ENCODE measurements around the gene DEPDC7.

The DEPDC7 gene

GRCh38 chr11:33017965-33018364 is 2.3 kb downstream of the DEPDC7 start:
- in situ Hi-C loops (cut with MboI; ENCODE audit: low sequenced_read_pairs, unreplicated experiment): no loop called here
- DNase-seq (ENCODE audit: low spot score): no peak
- TF ChIP-seq, protein P1, sequence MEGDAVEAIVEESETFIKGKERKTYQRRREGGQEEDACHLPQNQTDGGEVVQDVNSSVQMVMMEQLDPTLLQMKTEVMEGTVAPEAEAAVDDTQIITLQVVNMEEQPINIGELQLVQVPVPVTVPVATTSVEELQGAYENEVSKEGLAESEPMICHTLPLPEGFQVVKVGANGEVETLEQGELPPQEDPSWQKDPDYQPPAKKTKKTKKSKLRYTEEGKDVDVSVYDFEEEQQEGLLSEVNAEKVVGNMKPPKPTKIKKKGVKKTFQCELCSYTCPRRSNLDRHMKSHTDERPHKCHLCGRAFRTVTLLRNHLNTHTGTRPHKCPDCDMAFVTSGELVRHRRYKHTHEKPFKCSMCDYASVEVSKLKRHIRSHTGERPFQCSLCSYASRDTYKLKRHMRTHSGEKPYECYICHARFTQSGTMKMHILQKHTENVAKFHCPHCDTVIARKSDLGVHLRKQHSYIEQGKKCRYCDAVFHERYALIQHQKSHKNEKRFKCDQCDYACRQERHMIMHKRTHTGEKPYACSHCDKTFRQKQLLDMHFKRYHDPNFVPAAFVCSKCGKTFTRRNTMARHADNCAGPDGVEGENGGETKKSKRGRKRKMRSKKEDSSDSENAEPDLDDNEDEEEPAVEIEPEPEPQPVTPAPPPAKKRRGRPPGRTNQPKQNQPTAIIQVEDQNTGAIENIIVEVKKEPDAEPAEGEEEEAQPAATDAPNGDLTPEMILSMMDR (IDR thresholded peaks at IDR 0.05; ENCODE audit: borderline replicate concordance, control extremely low read depth, extremely low read depth, insufficient read depth, missing control alignments): no peak

DNA sequence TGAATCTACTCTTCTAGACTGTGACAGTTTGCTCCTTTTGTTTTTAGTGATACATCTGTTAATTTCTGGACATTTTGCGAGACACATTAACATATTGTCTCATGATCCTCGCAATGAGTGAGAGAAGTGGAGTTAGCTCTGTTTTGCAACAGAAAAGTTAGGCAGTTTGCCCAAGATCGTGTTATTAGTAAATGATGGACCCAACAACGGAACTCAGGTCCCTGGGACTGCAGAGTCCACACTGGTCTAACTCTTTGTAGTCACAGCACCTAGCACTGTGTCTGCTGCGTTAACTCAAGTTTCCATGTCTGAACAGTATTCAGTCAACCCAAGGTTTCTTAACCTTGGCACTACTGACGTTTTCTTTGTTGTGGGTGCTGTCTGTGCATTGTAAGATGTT is 3.2 kb downstream of the DEPDC7 start:
- TF ChIP-seq, protein P1 (IDR thresholded peaks at IDR 0.05; ENCODE audit: borderline replicate concordance, control extremely low read depth, extremely low read depth, insufficient read depth, missing control alignments): no peak
- in situ Hi-C loops (cut with MboI; ENCODE audit: low sequenced_read_pairs, unreplicated experiment): no loop called here

DNA sequence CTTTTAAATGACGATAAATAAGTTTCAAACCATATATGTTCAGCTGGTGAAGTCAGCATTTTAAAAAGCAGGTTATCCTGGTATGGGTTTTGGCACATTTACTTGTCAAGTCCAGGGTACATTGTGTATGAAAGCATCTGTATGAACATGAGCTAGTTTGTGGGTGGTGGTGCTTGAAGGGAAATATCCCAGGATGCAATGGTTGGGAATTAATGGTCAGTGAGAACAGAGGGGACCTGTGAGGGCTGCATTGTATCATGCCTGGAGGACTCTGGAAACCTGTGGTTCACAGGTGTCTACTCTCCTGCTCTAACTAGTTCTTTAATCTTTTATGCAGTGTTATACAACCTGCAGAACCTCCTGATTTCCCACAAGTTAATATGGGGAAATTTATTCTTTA is 5.8 kb downstream of the DEPDC7 start:
- no peak for DNase-seq (ENCODE audit: low spot score)
- in situ Hi-C loops (cut with MboI; ENCODE audit: low sequenced_read_pairs, unreplicated experiment): no loop called here
- TF ChIP-seq, protein P1 (IDR thresholded peaks at IDR 0.05; ENCODE audit: borderline replicate concordance, control extremely low read depth, extremely low read depth, insufficient read depth, missing control alignments): no peak

More for the DNA sequence above, 3.2 kb downstream of the DEPDC7 start:
- DNase-seq (ENCODE audit: low spot score): no peak

- TF ChIP-seq, protein P1 (IDR thresholded peaks at IDR 0.05; ENCODE audit: borderline replicate concordance, control extremely low read depth, extremely low read depth, insufficient read depth, missing control alignments): no peak
- in situ Hi-C loops (cut with MboI; ENCODE audit: low sequenced_read_pairs, unreplicated experiment): no loop called here
- no peak for DNase-seq (ENCODE audit: low spot score)
These were observed 6.3 kb downstream of the DEPDC7 start for GRCh38 chr11:33021937-33022336.

DNA sequence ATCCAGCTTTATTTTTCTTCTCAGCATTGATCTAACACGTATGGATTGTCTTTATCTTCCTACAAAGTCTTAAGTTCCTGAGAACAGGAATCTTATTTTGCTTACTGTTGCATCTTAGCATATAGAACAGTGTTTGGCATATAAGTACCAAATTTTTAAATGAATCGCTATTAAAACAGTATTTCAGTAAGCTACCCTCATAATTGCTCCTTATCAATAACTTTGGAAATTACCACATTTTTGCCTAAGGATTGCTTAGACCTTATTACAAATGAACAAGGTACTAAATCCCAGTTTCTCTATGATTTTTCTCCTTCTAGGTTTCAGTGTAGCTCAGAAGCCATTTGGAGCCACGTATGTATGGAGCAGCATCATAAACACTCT is 9.7 kb downstream of the DEPDC7 start:
- DNase-seq (ENCODE audit: low spot score): no peak
- in situ Hi-C loops (cut with MboI; ENCODE audit: low sequenced_read_pairs, unreplicated experiment): no loop called here
- TF ChIP-seq, protein P1 (IDR thresholded peaks at IDR 0.05; ENCODE audit: borderline replicate concordance, control extremely low read depth, extremely low read depth, insufficient read depth, missing control alignments): no peak

DNA sequence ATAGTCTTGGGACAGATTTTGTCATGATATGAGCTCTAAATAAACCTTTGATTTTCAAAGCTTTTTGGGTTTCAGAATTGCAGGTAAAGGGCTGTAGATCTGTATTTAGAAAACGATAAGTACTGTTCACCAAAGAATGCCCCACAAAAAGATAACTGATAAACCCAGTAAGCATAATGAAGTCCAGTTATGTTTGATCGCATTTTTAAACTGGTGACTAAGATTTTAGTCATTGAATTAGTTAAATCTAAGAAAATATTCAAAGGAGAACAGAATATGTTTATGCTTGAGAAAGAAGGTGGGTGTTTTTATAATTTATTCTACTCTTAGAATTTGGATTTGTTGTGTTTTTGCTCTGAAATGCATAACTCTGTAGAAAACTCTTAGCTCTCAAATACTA is 11.6 kb downstream of the DEPDC7 start:
- no peak for DNase-seq (ENCODE audit: low spot score)
- TF ChIP-seq, protein P1 (IDR thresholded peaks at IDR 0.05; ENCODE audit: borderline replicate concordance, control extremely low read depth, extremely low read depth, insufficient read depth, missing control alignments): no peak

More for the DNA sequence above, 11.6 kb downstream of the DEPDC7 start:
- in situ Hi-C loops (cut with MboI; ENCODE audit: low sequenced_read_pairs, unreplicated experiment): no loop called here

Data from GM13976 (cell line).